SHP77 (cell line): ENCODE results near the gene NELFE.
"Not testable (repeated sequence)": the region's sequence is repeated elsewhere in the genome, so short reads cannot be mapped to it uniquely, and the experiment has no call there.

Experiments used
- DNase-seq, 2 experiments: peaks; one replicate each; lab custom pipeline; 2025; lab: John Stamatoyannopoulos, UW

NELFE gene

DNA sequence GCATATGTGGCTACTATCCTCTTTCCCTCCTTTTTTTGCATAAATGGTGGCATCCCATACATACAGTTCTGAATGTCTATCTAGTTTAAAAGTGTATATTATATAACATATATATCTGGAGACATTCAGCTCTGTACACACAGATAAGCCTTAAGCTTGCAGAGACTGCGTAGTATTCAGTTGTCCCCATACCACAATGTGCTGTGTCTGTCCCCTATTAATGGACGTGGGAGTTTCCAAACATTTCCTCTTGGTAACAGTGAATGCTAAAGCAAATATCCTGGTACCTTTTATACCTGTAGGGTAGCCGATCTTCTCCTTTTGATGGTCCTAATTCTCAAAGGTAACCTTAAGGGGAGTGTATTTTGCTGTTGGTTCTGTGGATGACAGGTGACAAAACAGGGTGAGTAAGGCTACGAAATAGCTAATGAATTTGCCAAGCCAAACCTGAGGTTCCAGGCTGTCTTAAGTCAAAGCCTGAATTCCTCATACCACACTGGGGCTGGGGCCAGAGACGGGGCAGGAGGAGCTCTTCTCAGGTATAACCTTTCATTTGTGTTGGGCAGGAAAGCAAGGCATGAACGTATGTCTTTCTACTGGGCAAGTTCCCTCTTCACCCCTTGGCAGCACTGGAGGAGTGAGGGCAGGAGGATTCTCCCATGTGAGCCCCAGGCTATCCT is 39.0 kb downstream of the NELFE start:
- no peak for DNase-seq

DNA sequence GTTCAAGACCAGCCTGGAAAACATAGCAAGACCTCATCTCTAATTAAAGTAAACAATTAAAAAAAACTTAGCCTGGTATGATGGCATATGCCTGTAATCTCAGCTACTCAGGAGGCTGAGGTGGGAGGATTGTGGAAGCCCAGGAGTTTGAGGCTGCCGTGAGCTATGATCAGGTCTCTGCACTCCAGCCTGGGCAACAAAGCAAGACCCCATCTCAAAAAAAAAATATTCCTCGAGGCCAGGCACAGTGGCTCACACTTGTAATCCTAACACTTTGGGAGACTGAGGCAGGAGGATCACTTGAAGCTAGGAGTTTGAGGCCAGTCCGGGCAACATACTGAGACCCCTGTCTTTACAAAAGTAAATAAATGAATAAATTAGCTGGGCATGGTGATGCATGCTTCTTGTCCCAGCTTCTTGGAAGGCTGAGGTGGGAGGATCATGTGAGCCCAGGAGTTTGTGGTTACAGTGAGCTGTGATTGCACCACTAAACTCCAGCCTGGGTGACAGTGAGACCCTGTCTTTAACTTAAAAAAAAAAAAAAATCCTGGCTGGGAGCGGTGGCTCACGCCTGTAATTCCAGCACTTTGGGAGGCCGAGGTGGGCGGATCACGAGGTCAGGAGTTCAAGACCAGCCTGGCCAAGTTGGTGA is 40.6 kb downstream of the NELFE start:
- DNase-seq: no peak

DNA sequence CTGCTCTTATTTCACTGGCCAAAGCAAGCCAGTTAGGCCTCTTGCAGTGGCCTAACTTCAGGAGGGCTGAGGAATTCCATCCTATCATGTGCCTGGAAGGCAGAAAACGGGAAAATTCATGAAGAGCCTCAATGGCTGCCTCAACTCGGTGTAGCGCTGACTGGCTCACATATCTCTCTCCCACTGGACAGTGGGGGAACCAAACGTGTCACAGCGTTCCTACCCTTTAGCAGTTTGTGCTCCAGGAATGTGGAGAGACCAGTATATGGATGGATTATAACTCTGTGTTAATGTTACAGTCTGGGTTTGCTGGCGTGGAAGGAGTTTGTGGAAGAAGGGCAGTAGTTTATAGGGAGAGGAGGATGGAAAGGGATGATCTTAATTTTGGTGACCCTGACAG is 43.0 kb downstream of the NELFE start:
- no peak for DNase-seq

DNA sequence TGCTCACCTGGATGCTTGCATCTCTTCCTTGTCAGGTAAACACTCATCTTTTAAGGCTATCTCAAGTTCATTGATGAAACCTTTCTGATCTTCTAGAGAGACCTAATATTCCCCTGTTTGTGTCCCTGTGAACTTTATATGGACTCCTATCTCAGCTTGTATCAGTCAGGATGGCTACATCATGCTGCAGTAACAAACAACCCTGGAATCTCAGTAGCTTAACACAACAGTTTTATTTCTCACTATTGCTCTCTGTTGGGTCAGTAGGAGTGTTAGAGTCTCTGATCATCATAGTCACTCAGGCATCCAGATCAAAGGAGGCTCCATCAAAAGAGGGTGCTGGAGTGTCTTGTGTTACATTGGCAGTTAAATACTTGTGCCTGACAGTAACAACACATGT is 43.4 kb downstream of the NELFE start:
- no peak for DNase-seq

DNA sequence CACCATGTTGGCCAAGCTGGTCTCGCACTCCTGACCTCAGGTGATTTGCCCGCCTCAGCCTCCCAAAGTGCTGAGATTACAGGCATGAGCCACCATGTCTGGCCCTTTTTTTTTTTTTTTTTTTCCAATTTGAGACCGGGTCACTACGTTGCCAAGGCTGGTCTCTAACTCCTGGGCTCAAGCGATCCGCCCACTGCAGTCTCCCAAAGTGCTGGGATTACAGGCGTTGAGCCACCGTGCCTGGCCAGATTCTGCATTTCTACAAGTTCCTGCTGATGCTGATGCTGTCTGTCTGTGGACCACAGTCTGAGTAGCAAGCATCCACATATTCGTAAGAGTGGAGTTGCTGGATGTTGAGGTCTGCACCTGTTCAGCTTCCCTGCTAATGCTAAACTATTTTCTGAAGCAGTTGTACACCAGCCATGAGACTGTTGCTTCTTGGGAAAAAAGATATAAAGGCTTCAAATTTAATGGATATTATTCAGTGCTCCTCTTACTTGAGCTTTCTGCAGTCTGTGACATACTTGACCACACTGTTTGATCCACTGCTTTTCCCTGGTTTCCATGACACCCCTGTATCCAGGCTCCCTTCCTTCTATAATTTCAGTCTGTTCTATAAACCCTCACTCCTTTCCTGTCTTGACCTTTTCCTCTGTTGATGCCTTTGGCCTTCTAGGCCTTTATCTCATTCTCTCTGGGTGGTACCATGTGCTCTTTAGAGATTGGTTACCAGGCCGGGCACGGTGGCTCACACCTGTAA is 46.8 kb downstream of the NELFE start:
- no peak for DNase-seq

DNA sequence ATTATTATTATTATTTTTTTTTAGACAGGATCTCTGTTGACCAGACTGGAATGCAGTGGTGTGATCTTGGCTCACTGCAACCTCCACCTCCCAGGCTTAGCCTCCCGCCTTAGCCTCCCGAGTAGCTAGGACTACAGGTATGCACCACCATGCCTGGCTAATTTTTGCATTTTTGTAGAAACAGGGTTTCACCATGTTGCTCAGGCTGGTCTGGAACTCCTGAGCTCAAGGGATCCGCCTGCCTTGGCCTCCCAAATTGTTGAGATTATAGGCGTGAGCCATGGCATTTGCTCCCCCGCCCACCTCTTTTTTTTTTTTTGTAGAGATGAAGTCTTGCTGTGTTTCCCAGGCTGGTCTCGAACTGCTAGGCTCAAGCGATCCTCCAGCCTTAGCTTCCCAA is 49.5 kb downstream of the NELFE start:
- DNase-seq: not testable (repeated sequence)

DNA sequence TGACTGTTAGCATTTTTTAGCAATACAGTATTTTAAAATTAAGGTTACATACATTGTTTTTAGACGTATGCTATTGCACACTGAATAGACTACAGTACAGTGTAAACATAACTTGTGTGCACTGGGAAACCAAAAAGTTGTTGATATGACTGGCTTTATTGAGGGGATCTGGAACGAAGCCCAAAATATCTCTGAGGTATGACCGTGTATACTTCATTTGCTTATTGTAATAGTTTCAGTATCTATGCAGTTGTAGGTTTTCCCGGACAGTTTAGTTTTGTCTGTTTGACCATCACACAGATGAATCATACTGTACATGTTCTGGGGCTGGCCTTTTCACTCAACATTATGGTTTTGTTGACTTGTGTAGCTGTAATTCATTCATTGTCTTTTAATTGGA is 50.0 kb downstream of the NELFE start:
- DNase-seq: no peak

DNA sequence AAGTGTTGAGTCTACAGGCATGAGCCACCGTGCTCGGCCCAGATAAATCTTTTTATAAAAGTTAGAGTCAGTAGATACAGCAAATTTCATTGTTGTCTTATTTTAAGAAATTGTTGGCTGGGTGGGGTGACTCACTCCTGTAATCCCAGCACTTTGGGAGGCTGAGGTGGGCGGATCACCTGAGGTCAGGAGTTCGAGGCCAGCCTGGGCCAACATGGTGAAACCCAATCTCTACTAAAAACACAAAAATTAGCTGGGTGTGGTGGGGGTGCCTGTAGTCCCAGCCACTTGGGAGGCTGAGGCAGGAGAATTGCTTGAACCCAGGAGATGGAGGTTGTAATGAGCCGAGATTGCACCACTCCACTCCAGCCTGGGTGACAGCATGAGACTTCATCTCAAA is 50.5 kb downstream of the NELFE start:
- not testable (repeated sequence) for DNase-seq

DNA sequence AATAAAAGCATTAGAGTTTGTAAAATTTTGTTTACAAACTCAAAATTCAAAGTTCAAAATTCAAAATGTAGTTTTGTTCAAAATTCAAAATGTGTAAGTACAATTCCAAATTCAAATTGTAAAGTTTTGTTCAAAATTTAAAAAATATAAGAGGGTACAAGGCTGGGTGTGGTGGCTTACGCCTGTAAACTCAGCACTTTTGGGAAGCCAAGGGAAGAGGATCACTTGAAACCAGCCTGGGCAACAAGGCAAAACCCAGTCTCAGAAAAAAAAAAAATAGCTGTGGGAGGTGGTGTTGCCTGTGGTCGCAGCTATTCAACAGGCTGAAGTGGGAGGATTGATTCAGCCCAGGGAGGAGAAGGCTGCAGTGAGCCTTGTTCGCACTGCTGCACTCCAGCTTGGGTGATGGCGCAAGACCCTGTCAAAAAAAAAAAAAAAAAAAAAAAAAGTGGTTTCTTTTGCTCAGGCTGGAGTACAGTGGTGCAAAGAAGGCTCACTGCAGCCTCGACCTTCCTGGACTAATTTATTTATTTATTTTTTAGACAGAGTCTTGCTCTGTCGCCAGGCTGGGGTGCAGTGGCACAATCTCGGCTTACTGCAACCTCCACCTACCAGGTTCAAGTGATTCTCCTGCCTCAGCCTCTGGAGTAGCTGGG is 51.5 kb downstream of the NELFE start:
- no peak for DNase-seq

DNA sequence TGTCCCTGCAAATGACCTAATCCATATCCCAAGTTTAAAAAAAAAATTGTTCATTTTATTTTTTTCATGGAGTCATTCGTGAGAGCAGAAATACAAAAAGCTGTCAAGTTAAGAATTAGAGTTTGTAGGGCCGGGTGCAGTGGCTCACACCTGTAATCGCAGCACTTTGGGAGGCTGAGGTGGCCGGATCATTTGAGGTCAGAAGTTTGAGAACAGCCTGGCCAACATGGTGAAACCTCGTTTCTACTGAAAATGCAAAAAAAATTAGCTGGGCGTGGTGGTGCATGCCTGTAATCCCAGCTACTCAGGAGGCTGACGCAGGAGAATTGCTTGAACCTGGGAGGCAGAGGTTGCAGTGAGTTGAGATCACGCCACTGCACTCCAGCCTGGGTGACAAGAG is 52.0 kb downstream of the NELFE start:
- DNase-seq: not testable (repeated sequence)

DNA sequence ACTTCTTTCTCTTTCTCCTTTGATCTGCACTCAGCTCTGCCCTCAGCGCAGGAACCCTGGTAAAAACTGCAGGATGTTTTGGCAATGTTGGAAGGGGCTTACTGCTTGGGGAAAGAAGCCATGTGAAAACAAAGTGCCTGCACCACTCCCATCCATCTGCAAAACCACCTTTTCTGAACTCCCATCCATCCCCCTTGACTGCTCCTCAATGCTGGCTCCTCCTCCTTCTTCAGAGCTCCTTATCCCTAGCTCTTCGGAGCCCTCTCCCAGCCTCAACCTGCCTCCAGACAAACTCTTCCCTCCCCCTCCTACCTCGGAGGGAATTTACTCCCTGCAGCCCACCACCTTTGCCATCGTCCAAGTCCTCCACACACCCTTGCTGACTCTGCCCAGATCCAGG is 52.6 kb downstream of the NELFE start:
- no peak for DNase-seq

DNA sequence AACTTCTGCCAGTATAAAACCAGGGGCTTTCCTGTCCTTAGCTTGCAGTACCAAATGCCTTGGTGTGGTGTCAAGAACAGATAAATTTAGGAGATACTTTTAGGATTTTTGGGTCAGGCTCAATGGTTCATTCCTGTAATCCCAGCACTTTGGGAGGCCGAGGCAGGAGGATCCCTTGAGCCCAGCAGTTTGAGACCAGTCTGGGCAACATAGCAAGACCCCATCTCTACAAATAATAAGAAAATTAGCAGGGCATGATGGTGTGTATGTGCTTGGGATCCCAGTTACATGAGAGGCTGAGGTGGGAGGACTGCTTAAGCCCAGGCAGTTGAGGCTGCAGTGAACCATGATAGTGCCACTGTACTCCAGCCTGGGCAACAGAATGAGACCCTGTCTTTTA is 53.7 kb downstream of the NELFE start:
- DNase-seq: no peak

DNA sequence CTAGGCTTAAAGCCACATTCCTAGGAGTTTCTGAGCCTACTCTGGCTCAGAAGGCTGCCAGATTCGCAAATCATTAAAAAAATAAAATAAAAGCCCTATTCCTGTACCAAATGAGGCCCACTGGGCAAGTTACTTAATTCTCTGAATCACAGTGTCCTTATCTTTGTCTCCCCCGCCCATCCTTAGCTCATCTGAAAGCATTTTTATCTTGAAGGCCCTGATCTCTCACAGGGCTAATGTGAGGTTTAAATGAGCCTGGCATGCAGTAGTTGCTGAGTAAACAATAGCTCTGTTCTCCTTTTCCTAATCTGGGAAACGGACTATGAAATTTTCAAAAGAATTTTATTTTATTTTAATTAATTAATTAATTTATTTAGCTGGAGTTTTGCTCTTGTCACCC is 54.8 kb downstream of the NELFE start:
- DNase-seq: no peak
